H1 (cell line): ENCODE results near the gene ZFP91. TPM values are rescaled to one million over a fixed set of nuclear protein-coding genes. Genes with fewer than 3 reads are reported as not detected.

Source experiments
- CTCF ChIA-PET: fragments of 300-600 bp; sonication (Branson Sonifier 250); formaldehyde crosslinking; loops from one replicate; lab custom pipeline; 2021; ENCODE audit not compliant: partially characterized antibody; lab: Charles Lee
- POLR2A ChIA-PET: fragments of 300-600 bp; sonication (Branson Sonifier 250); formaldehyde crosslinking; loops from one replicate; lab custom pipeline; 2021; ENCODE audit warnings: inconsistent platforms; ENCODE audit not compliant: partially characterized antibody; lab: Charles Lee
- DNase-seq, 2 experiments: peaks; one replicate each; pipeline versions ENCODE4 v3.0.0 to v3.0.0-alpha.2; 2010 to 2022; ENCODE audit warnings: low spot score in 2 of 2, low read depth in 1 of 2, mixed read lengths in 1 of 2
- FAIRE-seq: peaks from 2 replicates; lab custom pipeline; 2011; peaks lifted over from hg19 to GRCh38; lab: Jason Lieb, UNC
- H2AFZ ChIP-seq: 2 replicates; pipeline ENCODE4 v1.8.1; 2012; ENCODE audit warnings: low read length, inconsistent platforms
- H2AK5ac ChIP-seq: 2 replicates; pipeline ENCODE4 v1.6.1; 2013; ENCODE audit warnings: low read depth, low read length
- H2BK120ac ChIP-seq: replicated peaks from 2 replicates; pipeline ENCODE3; 2013; ENCODE audit warnings: low read depth, low read length, inconsistent platforms
- H2BK12ac ChIP-seq: 2 replicates; pipeline ENCODE4 v1.6.1; 2013; ENCODE audit warnings: low read depth, low read length
- H2BK15ac ChIP-seq: 2 replicates; pipeline ENCODE4 v1.6.1; 2013; ENCODE audit warnings: low read length
- H2BK20ac ChIP-seq: 2 replicates; pipeline ENCODE4 v1.6.1; 2013; ENCODE audit warnings: low read length
- H2BK5ac ChIP-seq: 2 replicates; pipeline ENCODE4 v1.6.1; 2013; ENCODE audit warnings: low read depth, low read length
- H3K14ac ChIP-seq: 2 replicates; pipeline ENCODE4 v1.6.1; 2013; ENCODE audit warnings: inconsistent platforms; ENCODE audit not compliant: insufficient read length
- H3K18ac ChIP-seq: 2 replicates; pipeline ENCODE4 v1.6.1; 2013; ENCODE audit warnings: low read length; ENCODE audit errors: extremely low read depth
- H3K23ac ChIP-seq: 2 replicates; pipeline ENCODE4 v1.6.1; 2013; ENCODE audit warnings: inconsistent platforms; ENCODE audit not compliant: insufficient read length
- H3K23me2 ChIP-seq: 2 replicates; pipeline ENCODE4 v1.6.1; 2013; ENCODE audit warnings: low read depth, low read length
- H3K27ac ChIP-seq: 2 replicates; pipeline ENCODE4 v1.6.1; 2011; ENCODE audit warnings: low read depth, low read length, inconsistent platforms
- H3K27me3 ChIP-seq, 4 experiments: replicated peaks in 1 of 4; 1 replicate in 1 of 4; 2 replicates in 3 of 4; pipeline versions ENCODE4 v1.6.1 to v1.8.1; 2011 to 2013; ENCODE audit warnings: low read length in 3 of 4, mild to moderate bottlenecking in 3 of 4, inconsistent platforms in 2 of 4, mixed read lengths in 2 of 4, moderate library complexity in 1 of 4; ENCODE audit not compliant: control insufficient read depth in 3 of 4, insufficient read depth in 3 of 4; ENCODE audit errors: extremely low read depth in 1 of 4
- H3K36me3 ChIP-seq, 4 experiments: 2 replicates each; pipeline versions ENCODE4 v1.6.1 to v1.8.1; 2011 to 2013; ENCODE audit warnings: mild to moderate bottlenecking in 4 of 4, low read length in 3 of 4, moderate library complexity in 2 of 4, control low read depth in 1 of 4, inconsistent platforms in 1 of 4; ENCODE audit not compliant: insufficient read depth in 4 of 4, control insufficient read depth in 2 of 4
- H3K4ac ChIP-seq: replicated peaks from 2 replicates; pipeline ENCODE3; 2013; ENCODE audit warnings: low read length, low read depth, mixed read lengths, inconsistent platforms; ENCODE audit not compliant: insufficient read length
- H3K4me1 ChIP-seq, 4 experiments: replicated peaks in 1 of 4; 1 replicate in 1 of 4; 2 replicates in 3 of 4; pipeline versions ENCODE4 v1.6.1 to v1.8.1; 2011 to 2013; ENCODE audit warnings: low read length in 3 of 4, inconsistent platforms in 2 of 4, mixed read lengths in 1 of 4; ENCODE audit not compliant: insufficient read depth in 4 of 4, control insufficient read depth in 3 of 4
- H3K4me2 ChIP-seq, 2 experiments: 2 replicates each; pipeline versions ENCODE4 v1.6.1 to v1.8.1; 2011 to 2013; ENCODE audit warnings: low read depth in 2 of 2, low read length in 2 of 2, control low read depth in 1 of 2, inconsistent platforms in 1 of 2, mild to moderate bottlenecking in 1 of 2; ENCODE audit not compliant: insufficient read depth in 1 of 2
- H3K4me3 ChIP-seq, 4 experiments: fragments of 200-600, 300-600 bp in 1 of 4; sonication (generic), shearing (Covaris generic), sonication (Bioruptor Twin) in 1 of 4; 2 replicates each; pipeline versions ENCODE4 v1.5.1 to v1.8.1; 2011 to 2016; ENCODE audit warnings: low read length in 4 of 4, low read depth in 3 of 4, control low read depth in 2 of 4, inconsistent platforms in 2 of 4, mild to moderate bottlenecking in 2 of 4, mixed read lengths in 1 of 4, moderate library complexity in 1 of 4; ENCODE audit not compliant: insufficient read depth in 2 of 4; ENCODE audit errors: extremely low read depth in 1 of 4
- H3K56ac ChIP-seq: replicated peaks from 2 replicates; pipeline ENCODE3; 2013; ENCODE audit warnings: low read depth, mild to moderate bottlenecking, mixed read lengths, low read length, inconsistent platforms; ENCODE audit not compliant: insufficient read length
- H3K79me1 ChIP-seq: 2 replicates; pipeline ENCODE4 v1.6.1; 2013; ENCODE audit warnings: low read depth, low read length, control low read depth
- H3K79me2 ChIP-seq, 2 experiments: 2 replicates each; pipeline versions ENCODE4 v1.6.1 to v1.8.1; 2012 to 2013; ENCODE audit warnings: low read length in 2 of 2, mild to moderate bottlenecking in 2 of 2, inconsistent platforms in 1 of 2; ENCODE audit not compliant: insufficient read depth in 2 of 2, control insufficient read depth in 1 of 2
- H3K9ac ChIP-seq, 4 experiments: replicated peaks in 1 of 4; 1 replicate in 1 of 4; 2 replicates in 3 of 4; pipeline versions ENCODE4 v1.6.1 to v1.8.1; 2011 to 2013; ENCODE audit warnings: low read depth in 3 of 4, low read length in 3 of 4, control low read depth in 2 of 4, mild to moderate bottlenecking in 2 of 4, moderate library complexity in 2 of 4, inconsistent platforms in 1 of 4; ENCODE audit errors: extremely low read depth in 1 of 4
- H3K9me3 ChIP-seq, 2 experiments: 2 replicates each; pipeline versions ENCODE4 v1.6.1 to v1.8.1; 2012 to 2013; ENCODE audit warnings: mild to moderate bottlenecking in 2 of 2, moderate library complexity in 2 of 2, control low read depth in 1 of 2, inconsistent platforms in 1 of 2, low read depth in 1 of 2, low read length in 1 of 2, mixed read lengths in 1 of 2; ENCODE audit not compliant: insufficient read depth in 2 of 2
- H4K20me1 ChIP-seq, 2 experiments: replicated peaks in 1 of 2; 2 replicates each; pipeline versions ENCODE3 to v1.8.1; 2011 to 2013; ENCODE audit warnings: inconsistent platforms in 2 of 2, low read length in 2 of 2, mild to moderate bottlenecking in 1 of 2; ENCODE audit not compliant: insufficient read depth in 2 of 2, control insufficient read depth in 1 of 2
- H4K5ac ChIP-seq: 2 replicates; pipeline ENCODE4 v1.6.1; 2013; ENCODE audit warnings: low read length, low read depth, mixed read lengths, inconsistent platforms; ENCODE audit not compliant: insufficient read length
- H4K8ac ChIP-seq: 2 replicates; pipeline ENCODE4 v1.8.0; 2013; ENCODE audit warnings: mild to moderate bottlenecking, moderate library complexity, low read length, inconsistent platforms; ENCODE audit not compliant: insufficient read depth; ENCODE audit errors: extremely low read depth
- H4K91ac ChIP-seq: replicated peaks from 2 replicates; pipeline ENCODE3; 2013; ENCODE audit warnings: low read length, mixed read lengths, inconsistent platforms; ENCODE audit not compliant: insufficient read length
- BCL11A ChIP-seq, 2 experiments: IDR thresholded peaks; one replicate each; pipeline ENCODE4 v1.6.1; 2011; ENCODE audit warnings: low read depth in 2 of 2, low read length in 2 of 2, mild to moderate bottlenecking in 2 of 2
- JUND ChIP-seq: IDR thresholded peaks from 2 replicates; pipeline ENCODE4 v1.6.1; 2011; ENCODE audit warnings: mild to moderate bottlenecking, improper control_type of control experiment, low read length
- TAF1 ChIP-seq: IDR thresholded peaks from 2 replicates; pipeline ENCODE4 v1.6.1; 2011; ENCODE audit warnings: mild to moderate bottlenecking, low read depth, low read length
- WGBS, 2 experiments: shearing (Covaris generic) in 1 of 2; methylation state at CpG; one replicate each; pipeline versions ENCODE4 v1.1.6 to v1.1.7; 2013 to 2015; ENCODE audit warnings: low lambda C conversion rate in 2 of 2, mixed read lengths in 2 of 2, inconsistent platforms in 1 of 2, low coverage in 1 of 2, missing lambda C conversion rate in 1 of 2; ENCODE audit not compliant: insufficient replicate concordance in 2 of 2, insufficient coverage in 1 of 2, insufficient read length in 1 of 2; ENCODE audit errors: extremely low coverage in 1 of 2, missing lambda C conversion rate in 1 of 2; 5-methylcytosine and 5-hydroxymethylcytosine counted together
- polyA plus RNA-seq, 7 experiments: library from polyadenylated mRNA; depleted of rRNA in 3 of 7; stranded (reverse) in 5 of 7; unstranded in 2 of 7; fragments of >200 nt in 5 of 7; fragments of 200-250 nt in 2 of 7; gene quantifications; 1 replicate in 5 of 7; 2 replicates in 1 of 7; 4 replicates in 1 of 7; pipeline versions ENCODE4 v1.2.1 to v1.2.3, GENCODE V29; 2011 to 2013; ENCODE audit warnings: missing spikeins in 2 of 7, mixed read lengths in 2 of 7
- total RNA-seq: library from RNA; stranded (reverse); fragmentation: NEBNext Ultra II Directional; extraction: Animal tissue kit (Norgen Biotek cat#: 25700); gene quantifications from 2 replicates; pipeline ENCODE4 v1.2.1, GENCODE V29; 2021

ZFP91 gene
- total and polyA plus RNA-seq, 2 of the 8 experiments (the other 6 are each of a cell fraction or from before 2014, with no cell fraction given): 10.7 to 29.0 TPM

GRCh38 chr11:58641803-58642581 is 63.1 kb downstream of the ZFP91 start:
- Histone ChIP-seq H3K56ac (no peak overlapping the region), H3K23me2 (no peaks in the 10 kb centered on the region), H3K14ac (no peak overlapping the region), H2BK5ac (no peak overlapping the region), H3K4me3 (no peak overlapping the region), H4K91ac (no peak overlapping the region), H4K8ac (no peak overlapping the region), H2BK120ac (no peak overlapping the region), H3K27me3 (no peaks in the 10 kb centered on the region; a peak in 1 of 7 replicates), H2BK15ac (no peak overlapping the region), H4K5ac (no peak overlapping the region), H4K20me1 (no peaks in the 10 kb centered on the region), H2BK12ac (no peak overlapping the region), H3K36me3 (no peaks in the 10 kb centered on the region), H3K23ac (no peak overlapping the region), H3K18ac (no peak overlapping the region), H2BK20ac (peak overlapping the region; percentile 21; the same call in 1 of the 2 replicates), H2AFZ (no peak overlapping the region), H3K27ac (no peak overlapping the region), H3K79me1 (no peaks in the 10 kb centered on the region), H3K79me2 (no peaks in the 10 kb centered on the region), H3K9me3 (peaks cover 16 to 17% of the 10 kb centered on the region in 2 experiments), H3K4ac (no peak overlapping the region), H3K4me2 (no peak overlapping the region), H3K9ac (no peak overlapping the region), H3K4me1 (no peaks in the 10 kb centered on the region), H2AK5ac (no peak overlapping the region)
- ChIA-PET CTCF (interaction anchor here (1.0 to 1.9 kb wide), 4 partner anchors 12 to 411 kb away, joined by 3 to 5 read pairs (median 4); no protein-coding TSS in a partner anchor), POLR2A (no interaction called here)
- 86% methylated on average over 7 of the region's 7 CpGs; no CpG with 5 or more reads in 1 of the 2 experiments for WGBS, 2 experiments
- FAIRE-seq: no peak
- DNase-seq: no peak
- TF ChIP-seq BCL11A (IDR thresholded peaks at IDR 0.05; ENCODE audit: low read depth in 2 of 2, low read length in 2 of 2) (no peak), JUND (no peak), TAF1 (no peak)
